ENCODE results near the gene CNTNAP2. TPM values are rescaled to one million over a fixed set of nuclear protein-coding genes. Genes with fewer than 3 reads are reported as not detected.

Gene CNTNAP2
- total RNA-seq, 1 experiment from 2014 or later, result 0.03 TPM

DNA sequence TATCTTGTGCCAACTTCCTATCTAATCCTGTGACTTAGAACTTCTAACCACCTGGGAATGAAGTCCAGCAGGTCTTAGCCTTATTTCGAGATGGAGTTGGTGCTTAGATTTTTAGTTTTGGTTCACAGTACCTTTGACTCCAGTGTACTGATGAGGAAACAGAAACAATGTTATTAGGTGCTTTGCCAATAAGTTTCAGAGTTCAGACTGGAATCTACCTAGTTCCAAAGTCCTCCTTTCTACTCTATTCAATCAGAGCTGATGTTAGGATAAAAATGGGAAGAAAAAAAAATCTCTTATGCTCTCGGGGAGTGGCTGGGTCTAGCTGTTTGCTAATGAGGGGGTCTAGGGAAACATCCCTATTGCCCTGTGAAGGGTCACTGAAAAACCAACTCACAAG, 1867.7 kb downstream of the CNTNAP2 start:
- Histone ChIP-seq H3K4me3 (ENCODE audit: low read depth in 2 of 2, low read length in 2 of 2) (no peak overlapping the region), H3K9me3 (ENCODE audit: control insufficient read depth, insufficient read depth, low read depth, low read length) (no peaks in the 10 kb centered on the region; the same call in 1 of the 2 replicates), H3K27me3 (ENCODE audit: control insufficient read depth, insufficient read depth, low read length) (no peaks in the 10 kb centered on the region), H3K36me3 (ENCODE audit: control insufficient read depth, insufficient read depth, low read length) (no peaks in the 10 kb centered on the region), H3K4me1 (ENCODE audit: control insufficient read depth, insufficient read depth, low read length) (no peaks in the 10 kb centered on the region), H3K27ac (ENCODE audit: low read length) (no peak overlapping the region)
- no peak for TF ChIP-seq POLR2AphosphoS5 (IDR thresholded peaks at IDR 0.05; ENCODE audit: low read depth, low read length)
- no peak for TF ChIP-seq SIN3A (IDR thresholded peaks at IDR 0.05; ENCODE audit: borderline replicate concordance, insufficient read depth, low read depth, low read length)
- TF ChIP-seq TCF7L2 (IDR thresholded peaks at IDR 0.05; ENCODE audit: low read depth, low read length), result no peak
- TF ChIP-seq, protein P1, sequence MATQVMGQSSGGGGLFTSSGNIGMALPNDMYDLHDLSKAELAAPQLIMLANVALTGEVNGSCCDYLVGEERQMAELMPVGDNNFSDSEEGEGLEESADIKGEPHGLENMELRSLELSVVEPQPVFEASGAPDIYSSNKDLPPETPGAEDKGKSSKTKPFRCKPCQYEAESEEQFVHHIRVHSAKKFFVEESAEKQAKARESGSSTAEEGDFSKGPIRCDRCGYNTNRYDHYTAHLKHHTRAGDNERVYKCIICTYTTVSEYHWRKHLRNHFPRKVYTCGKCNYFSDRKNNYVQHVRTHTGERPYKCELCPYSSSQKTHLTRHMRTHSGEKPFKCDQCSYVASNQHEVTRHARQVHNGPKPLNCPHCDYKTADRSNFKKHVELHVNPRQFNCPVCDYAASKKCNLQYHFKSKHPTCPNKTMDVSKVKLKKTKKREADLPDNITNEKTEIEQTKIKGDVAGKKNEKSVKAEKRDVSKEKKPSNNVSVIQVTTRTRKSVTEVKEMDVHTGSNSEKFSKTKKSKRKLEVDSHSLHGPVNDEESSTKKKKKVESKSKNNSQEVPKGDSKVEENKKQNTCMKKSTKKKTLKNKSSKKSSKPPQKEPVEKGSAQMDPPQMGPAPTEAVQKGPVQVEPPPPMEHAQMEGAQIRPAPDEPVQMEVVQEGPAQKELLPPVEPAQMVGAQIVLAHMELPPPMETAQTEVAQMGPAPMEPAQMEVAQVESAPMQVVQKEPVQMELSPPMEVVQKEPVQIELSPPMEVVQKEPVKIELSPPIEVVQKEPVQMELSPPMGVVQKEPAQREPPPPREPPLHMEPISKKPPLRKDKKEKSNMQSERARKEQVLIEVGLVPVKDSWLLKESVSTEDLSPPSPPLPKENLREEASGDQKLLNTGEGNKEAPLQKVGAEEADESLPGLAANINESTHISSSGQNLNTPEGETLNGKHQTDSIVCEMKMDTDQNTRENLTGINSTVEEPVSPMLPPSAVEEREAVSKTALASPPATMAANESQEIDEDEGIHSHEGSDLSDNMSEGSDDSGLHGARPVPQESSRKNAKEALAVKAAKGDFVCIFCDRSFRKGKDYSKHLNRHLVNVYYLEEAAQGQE (IDR thresholded peaks at IDR 0.05; ENCODE audit: insufficient read depth in 1 of 2, low read depth in 2 of 2, low read length in 1 of 2), result no peak
- TF ChIP-seq, protein P2, sequence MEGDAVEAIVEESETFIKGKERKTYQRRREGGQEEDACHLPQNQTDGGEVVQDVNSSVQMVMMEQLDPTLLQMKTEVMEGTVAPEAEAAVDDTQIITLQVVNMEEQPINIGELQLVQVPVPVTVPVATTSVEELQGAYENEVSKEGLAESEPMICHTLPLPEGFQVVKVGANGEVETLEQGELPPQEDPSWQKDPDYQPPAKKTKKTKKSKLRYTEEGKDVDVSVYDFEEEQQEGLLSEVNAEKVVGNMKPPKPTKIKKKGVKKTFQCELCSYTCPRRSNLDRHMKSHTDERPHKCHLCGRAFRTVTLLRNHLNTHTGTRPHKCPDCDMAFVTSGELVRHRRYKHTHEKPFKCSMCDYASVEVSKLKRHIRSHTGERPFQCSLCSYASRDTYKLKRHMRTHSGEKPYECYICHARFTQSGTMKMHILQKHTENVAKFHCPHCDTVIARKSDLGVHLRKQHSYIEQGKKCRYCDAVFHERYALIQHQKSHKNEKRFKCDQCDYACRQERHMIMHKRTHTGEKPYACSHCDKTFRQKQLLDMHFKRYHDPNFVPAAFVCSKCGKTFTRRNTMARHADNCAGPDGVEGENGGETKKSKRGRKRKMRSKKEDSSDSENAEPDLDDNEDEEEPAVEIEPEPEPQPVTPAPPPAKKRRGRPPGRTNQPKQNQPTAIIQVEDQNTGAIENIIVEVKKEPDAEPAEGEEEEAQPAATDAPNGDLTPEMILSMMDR (IDR thresholded peaks at IDR 0.05), result no peak
- intact Hi-C loops (cut with micrococcal nuclease; ENCODE audit: unreplicated experiment) (no loop called here), in situ Hi-C loops (cut with HindIII; ENCODE audit: low pct_unique_long_range_greater_than_20kb, low sequenced_read_pairs) (no loop called here)
- ATAC-seq (no peak), DNase-seq (ENCODE audit: low read depth, low spot score) (no peak)
- no TSS peak for BruUV-seq (replicated peaks)
- ChIA-PET POLR2A (no interaction called here), CTCF (no interaction called here)

DNA sequence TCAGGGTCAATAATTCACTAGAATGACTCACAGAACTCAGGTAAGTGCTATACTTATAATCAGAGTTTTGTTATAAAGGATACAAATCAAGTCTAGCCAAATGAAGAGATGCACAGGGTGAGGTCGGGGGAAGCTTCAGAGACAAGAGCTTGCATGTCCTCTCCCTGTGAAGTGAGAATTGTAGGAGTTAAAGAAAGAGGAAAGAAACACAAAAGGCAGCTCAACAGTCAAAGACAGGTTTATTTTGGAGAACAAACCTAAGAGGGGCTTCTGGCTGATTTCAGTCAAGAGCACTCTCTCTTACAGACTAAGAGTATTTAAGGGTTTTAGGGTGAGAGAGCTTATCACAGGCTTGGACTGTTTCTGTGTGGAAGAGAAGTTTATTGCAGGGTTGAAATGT, 1873.5 kb downstream of the CNTNAP2 start:
- intact Hi-C loops (cut with micrococcal nuclease; ENCODE audit: unreplicated experiment), result no loop called here

More for the DNA sequence above, 1873.5 kb downstream of the CNTNAP2 start:
- in situ Hi-C loops (cut with HindIII; ENCODE audit: low pct_unique_long_range_greater_than_20kb, low sequenced_read_pairs), result no loop called here
- ATAC-seq, result no peak
- BruUV-seq (replicated peaks), result no TSS peak
- no peak overlapping the region for H3K27ac ChIP-seq (ENCODE audit: low read length)
- no peaks in the 10 kb centered on the region for H3K27me3 ChIP-seq (ENCODE audit: control insufficient read depth, insufficient read depth, low read length)
- POLR2A ChIA-PET, result no interaction called here
- TF ChIP-seq, protein P1 (IDR thresholded peaks at IDR 0.05; ENCODE audit: insufficient read depth in 1 of 2, low read depth in 2 of 2, low read length in 1 of 2), result no peak
- no peaks in the 10 kb centered on the region for H3K36me3 ChIP-seq (ENCODE audit: control insufficient read depth, insufficient read depth, low read length)
- no peaks in the 10 kb centered on the region; the same call in 1 of the 2 replicates for H3K9me3 ChIP-seq (ENCODE audit: control insufficient read depth, insufficient read depth, low read depth, low read length)
- H3K4me3 ChIP-seq (ENCODE audit: low read depth in 2 of 2, low read length in 2 of 2), result no peak overlapping the region
- CTCF ChIA-PET, result no interaction called here
- H3K4me1 ChIP-seq (ENCODE audit: control insufficient read depth, insufficient read depth, low read length), result no peaks in the 10 kb centered on the region
- no peak for DNase-seq (ENCODE audit: low read depth, low spot score)
